Gastroesophageal sphincter (tissue), 3 donors: ENCODE results near the gene CCDC167.
"Not testable (repeated sequence)": the region's sequence is repeated elsewhere in the genome, so short reads cannot be mapped to it uniquely, and the experiment has no call there.

Experiments
- CTCF ChIP-seq, 4 experiments: fragments of 200-600 bp in 2 of 4; fragments of 450-650 bp in 2 of 4; sonication (generic) in 1 of 4; IDR thresholded peaks; one replicate each; pipeline ENCODE4 v1.5.1; 2017 to 2019; ENCODE audit warnings: antibody characterized with exemption in 4 of 4, mild to moderate bottlenecking in 2 of 4, moderate library complexity in 2 of 4
- POLR2A ChIP-seq, 2 donors: fragments of 450-650 bp; IDR thresholded peaks; one replicate each; pipeline ENCODE4 v1.6.1; 2017; ENCODE audit warnings: antibody characterized with exemption in 2 of 2, mild to moderate bottlenecking in 2 of 2, moderate library complexity in 1 of 2

- not testable (repeated sequence) for TF ChIP-seq CTCF, POLR2A (IDR thresholded peaks at IDR 0.05)
These were observed 56.5 kb downstream of the CCDC167 start for GRCh38 chr6:37443216-37443542.
